Prostate gland (tissue), 2 donors: Measurements from ENCODE around the gene ZMYM3.

ENCODE experiments used
- POLR2A ChIP-seq: fragments of 450-650 bp; IDR thresholded peaks from one replicate; pipeline ENCODE4 v1.6.1; 2016; ENCODE audit warnings: antibody characterized with exemption, mild to moderate bottlenecking
- POLR2AphosphoS5 ChIP-seq: sonication (generic); formaldehyde crosslinking; IDR thresholded peaks from one replicate; pipeline ENCODE4 v1.6.1; 2017; ENCODE audit warnings: antibody characterized with exemption
- TF ChIP-seq, protein P1 (sequence below), 4 experiments: fragments of 200-600 bp in 2 of 4; fragments of 450-650 bp in 2 of 4; sonication (generic) in 2 of 4; IDR thresholded peaks; 1 replicate in 3 of 4; 2 replicates in 1 of 4; pipeline ENCODE4 v1.5.1; 2016 to 2019; ENCODE audit warnings: antibody characterized with exemption in 4 of 4, mild to moderate bottlenecking in 2 of 4, moderate library complexity in 2 of 4

DNA sequence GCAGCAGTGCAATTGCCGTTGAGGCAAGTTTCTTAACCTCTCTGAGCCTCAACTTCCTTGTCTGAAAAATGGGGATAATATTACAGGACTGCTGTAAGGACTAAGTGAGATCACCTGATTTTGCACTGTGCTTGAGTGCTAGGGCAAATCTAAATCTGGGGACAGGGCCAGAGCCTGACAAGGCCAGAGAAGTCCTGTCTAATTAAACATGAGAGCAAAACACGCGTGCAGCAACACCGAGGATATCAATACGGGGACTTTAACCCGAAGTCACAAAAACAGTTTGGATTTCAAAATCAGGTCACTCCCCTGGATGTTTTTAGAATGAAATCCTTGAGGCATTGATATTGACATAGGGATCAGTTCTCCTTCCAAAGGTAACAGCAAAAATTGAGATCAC, 36.6 kb downstream of the ZMYM3 start:
- TF ChIP-seq POLR2AphosphoS5 (no peak), POLR2A (no peak)
- TF ChIP-seq, protein P1, sequence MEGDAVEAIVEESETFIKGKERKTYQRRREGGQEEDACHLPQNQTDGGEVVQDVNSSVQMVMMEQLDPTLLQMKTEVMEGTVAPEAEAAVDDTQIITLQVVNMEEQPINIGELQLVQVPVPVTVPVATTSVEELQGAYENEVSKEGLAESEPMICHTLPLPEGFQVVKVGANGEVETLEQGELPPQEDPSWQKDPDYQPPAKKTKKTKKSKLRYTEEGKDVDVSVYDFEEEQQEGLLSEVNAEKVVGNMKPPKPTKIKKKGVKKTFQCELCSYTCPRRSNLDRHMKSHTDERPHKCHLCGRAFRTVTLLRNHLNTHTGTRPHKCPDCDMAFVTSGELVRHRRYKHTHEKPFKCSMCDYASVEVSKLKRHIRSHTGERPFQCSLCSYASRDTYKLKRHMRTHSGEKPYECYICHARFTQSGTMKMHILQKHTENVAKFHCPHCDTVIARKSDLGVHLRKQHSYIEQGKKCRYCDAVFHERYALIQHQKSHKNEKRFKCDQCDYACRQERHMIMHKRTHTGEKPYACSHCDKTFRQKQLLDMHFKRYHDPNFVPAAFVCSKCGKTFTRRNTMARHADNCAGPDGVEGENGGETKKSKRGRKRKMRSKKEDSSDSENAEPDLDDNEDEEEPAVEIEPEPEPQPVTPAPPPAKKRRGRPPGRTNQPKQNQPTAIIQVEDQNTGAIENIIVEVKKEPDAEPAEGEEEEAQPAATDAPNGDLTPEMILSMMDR (IDR thresholded peaks at IDR 0.05): no peak
